ENCODE measurements around the gene TMEM271. TPM values are rescaled to one million over a fixed set of nuclear protein-coding genes. Genes with fewer than 3 reads are reported as not detected.

TMEM271 gene
- total RNA-seq, 1 donor from 2014 or later, result 0.26 TPM

DNA sequence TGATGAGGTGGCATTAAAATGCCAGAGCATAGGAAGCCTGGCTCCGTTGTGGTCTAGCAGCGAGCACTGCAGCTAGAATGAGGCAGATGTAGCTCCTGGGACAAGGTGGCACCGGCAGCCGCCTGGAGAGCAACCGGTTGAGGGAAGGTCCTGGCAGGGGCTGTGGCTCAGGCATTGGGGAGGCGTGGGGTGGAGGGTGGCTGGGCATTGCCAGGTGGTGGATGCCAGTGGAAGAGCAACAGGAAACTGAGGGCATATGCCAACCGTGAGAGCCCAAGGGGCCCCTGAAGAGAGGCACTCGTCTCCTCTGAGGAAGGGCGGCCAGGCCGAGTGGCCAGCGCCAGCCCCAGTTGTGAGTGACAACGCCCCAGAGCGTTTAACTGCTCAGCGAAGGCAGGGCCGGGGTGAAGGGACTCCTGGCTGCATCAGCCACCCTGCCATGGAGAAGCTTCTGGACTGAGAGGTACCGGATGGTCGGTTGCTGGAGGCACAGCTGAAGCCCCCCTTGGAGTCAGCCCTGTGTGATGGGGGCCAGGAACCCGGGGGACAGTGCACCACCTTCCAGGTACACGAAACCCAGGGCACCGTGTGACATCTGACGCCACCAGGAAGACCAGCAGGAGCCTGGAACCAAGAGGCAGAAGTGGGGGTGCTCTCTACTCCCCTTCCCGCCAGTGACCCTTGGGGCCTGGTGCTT lies 36.1 kb upstream of the TMEM271 start:
- H3K27ac Mint-ChIP-seq (ENCODE audit: unreplicated experiment), result no peak overlapping the region
- no peak for DNase-seq (ENCODE audit: low read depth, low spot score)

DNA sequence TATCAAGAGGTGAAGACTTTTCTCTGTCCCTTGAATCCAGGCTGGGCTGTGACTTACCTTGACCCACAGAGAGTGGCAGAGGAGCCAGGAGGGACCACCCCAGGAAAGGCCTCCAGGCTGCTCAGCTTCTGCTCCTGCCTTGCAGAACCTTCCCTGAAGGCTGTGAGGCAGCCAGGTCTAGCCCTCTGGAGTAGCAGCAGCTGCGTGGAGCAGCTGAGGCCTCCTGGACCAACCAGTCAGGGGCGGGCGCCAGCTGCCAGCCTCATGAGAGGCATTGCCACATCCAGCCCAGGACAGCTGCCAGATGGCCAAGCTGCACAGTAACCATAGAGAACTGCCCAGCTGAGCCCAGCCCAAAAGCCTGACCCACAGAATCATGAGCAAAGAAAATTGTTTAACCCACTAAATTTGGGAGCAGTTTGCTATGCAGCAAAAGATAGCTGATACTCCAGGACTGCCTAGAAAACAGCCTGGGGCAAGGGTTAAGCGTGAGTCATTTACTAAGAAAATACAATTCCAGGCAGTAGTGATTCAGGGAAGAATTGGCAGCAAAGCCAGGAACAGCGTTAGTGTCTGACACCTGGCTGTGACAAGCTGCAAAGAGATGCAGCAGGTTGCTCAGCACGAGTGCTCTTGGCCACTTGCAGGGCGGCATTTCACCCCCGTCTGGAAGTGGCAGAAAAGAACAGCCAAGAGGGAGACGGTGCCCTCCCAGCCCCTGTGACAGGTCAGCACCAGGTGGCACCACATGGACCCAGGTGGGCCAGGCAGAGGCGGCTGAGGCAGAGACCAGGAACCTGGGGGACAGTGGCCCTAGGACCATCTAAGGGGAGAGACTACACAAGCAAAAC lies 34.5 kb upstream of the TMEM271 start:
- peaks cover 3% of the 10 kb centered on the region for H3K36me3 Mint-ChIP-seq (ENCODE audit: low read depth)
- no peak overlapping the region for H3K27ac Mint-ChIP-seq (ENCODE audit: unreplicated experiment)
- no peaks in the 10 kb centered on the region for H3K4me1 Mint-ChIP-seq
- H3K4me3 Mint-ChIP-seq, result no peak overlapping the region
- TF ChIP-seq, protein P1, sequence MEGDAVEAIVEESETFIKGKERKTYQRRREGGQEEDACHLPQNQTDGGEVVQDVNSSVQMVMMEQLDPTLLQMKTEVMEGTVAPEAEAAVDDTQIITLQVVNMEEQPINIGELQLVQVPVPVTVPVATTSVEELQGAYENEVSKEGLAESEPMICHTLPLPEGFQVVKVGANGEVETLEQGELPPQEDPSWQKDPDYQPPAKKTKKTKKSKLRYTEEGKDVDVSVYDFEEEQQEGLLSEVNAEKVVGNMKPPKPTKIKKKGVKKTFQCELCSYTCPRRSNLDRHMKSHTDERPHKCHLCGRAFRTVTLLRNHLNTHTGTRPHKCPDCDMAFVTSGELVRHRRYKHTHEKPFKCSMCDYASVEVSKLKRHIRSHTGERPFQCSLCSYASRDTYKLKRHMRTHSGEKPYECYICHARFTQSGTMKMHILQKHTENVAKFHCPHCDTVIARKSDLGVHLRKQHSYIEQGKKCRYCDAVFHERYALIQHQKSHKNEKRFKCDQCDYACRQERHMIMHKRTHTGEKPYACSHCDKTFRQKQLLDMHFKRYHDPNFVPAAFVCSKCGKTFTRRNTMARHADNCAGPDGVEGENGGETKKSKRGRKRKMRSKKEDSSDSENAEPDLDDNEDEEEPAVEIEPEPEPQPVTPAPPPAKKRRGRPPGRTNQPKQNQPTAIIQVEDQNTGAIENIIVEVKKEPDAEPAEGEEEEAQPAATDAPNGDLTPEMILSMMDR (conservative IDR thresholded peaks at IDR 0.05), result no peak
- peaks cover 4% of the 10 kb centered on the region for H3K9me3 Mint-ChIP-seq
- DNase-seq (ENCODE audit: low read depth, low spot score), result no peak
- H3K27me3 Mint-ChIP-seq (ENCODE audit: low read depth), result peaks cover 44% of the 10 kb centered on the region

More for the DNA sequence above, 36.1 kb upstream of the TMEM271 start:
- Mint-ChIP-seq H3K36me3 (ENCODE audit: low read depth) (peaks cover 3% of the 10 kb centered on the region), H3K27me3 (ENCODE audit: low read depth) (peaks cover 51% of the 10 kb centered on the region), H3K4me3 (no peak overlapping the region), H3K4me1 (no peaks in the 10 kb centered on the region), H3K9me3 (peaks cover 4% of the 10 kb centered on the region)
- TF ChIP-seq, protein P1 (conservative IDR thresholded peaks at IDR 0.05), result no peak

DNA sequence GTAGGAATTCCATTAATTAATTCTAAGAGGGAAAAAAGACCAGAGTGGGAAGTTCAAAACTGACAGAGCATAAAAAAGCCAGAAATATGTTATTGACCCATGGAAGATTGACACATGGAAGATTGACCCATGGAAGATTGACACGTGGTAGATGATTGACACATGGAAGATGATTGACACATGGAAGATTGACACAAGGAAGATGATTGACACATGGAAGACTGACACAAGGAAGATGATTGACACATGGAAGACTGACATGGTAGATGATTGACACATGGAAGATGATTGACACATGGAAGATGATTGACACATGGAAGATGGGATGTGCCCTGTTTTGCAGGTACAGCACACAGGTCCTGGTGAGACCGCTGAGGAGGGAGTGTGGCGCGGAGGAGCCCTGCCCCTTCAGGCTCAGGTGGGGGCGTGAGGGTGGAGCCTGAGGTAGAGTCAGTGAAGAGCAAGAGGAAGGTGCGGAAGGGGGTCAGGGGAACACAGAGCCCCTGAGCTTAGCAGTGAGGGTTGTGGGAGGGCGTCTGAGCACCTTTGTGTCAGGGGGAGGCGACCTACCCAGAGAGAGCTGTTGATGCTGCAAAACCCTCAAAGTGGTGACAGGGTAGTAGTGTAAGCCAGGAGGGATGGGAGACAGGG lies 33.4 kb upstream of the TMEM271 start:
- no peak overlapping the region for H3K27ac Mint-ChIP-seq (ENCODE audit: unreplicated experiment)
- no peaks in the 10 kb centered on the region for H3K4me1 Mint-ChIP-seq
- H3K27me3 Mint-ChIP-seq (ENCODE audit: low read depth), result peaks cover 38% of the 10 kb centered on the region
- H3K36me3 Mint-ChIP-seq (ENCODE audit: low read depth), result peaks cover 3% of the 10 kb centered on the region
- TF ChIP-seq, protein P1 (conservative IDR thresholded peaks at IDR 0.05), result no peak
- H3K4me3 Mint-ChIP-seq, result no peak overlapping the region
- peaks cover 4% of the 10 kb centered on the region for H3K9me3 Mint-ChIP-seq
- DNase-seq (ENCODE audit: low read depth, low spot score), result no peak

DNA sequence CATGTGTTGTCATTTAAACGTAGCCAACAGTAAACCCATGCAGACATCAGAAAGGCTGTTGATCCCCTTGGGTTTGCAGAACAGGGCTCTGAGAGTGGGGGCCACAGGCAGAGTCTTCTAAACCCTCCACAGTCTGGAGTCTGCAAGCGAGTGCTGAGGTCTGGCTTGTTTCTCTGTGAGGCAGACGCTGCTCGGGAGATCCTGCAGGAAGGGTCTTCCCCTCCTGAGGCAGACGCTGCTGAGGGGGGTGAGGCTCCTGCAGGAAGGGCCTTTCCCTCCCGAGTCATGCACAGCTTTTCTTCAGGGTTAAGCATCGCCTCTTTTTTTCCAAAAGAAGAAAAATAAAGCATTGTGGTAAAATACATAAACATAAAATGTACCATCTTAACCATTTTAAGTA lies 32.1 kb upstream of the TMEM271 start:
- H3K4me3 Mint-ChIP-seq, result no peak overlapping the region
- peaks cover 3% of the 10 kb centered on the region for H3K36me3 Mint-ChIP-seq (ENCODE audit: low read depth)
- no peak for DNase-seq (ENCODE audit: low read depth, low spot score)
- H3K27me3 Mint-ChIP-seq (ENCODE audit: low read depth), result peaks cover 30% of the 10 kb centered on the region
- H3K27ac Mint-ChIP-seq (ENCODE audit: unreplicated experiment), result no peak overlapping the region
- H3K4me1 Mint-ChIP-seq, result no peaks in the 10 kb centered on the region
- peaks cover 4% of the 10 kb centered on the region for H3K9me3 Mint-ChIP-seq
- TF ChIP-seq, protein P1 (conservative IDR thresholded peaks at IDR 0.05), result no peak

DNA sequence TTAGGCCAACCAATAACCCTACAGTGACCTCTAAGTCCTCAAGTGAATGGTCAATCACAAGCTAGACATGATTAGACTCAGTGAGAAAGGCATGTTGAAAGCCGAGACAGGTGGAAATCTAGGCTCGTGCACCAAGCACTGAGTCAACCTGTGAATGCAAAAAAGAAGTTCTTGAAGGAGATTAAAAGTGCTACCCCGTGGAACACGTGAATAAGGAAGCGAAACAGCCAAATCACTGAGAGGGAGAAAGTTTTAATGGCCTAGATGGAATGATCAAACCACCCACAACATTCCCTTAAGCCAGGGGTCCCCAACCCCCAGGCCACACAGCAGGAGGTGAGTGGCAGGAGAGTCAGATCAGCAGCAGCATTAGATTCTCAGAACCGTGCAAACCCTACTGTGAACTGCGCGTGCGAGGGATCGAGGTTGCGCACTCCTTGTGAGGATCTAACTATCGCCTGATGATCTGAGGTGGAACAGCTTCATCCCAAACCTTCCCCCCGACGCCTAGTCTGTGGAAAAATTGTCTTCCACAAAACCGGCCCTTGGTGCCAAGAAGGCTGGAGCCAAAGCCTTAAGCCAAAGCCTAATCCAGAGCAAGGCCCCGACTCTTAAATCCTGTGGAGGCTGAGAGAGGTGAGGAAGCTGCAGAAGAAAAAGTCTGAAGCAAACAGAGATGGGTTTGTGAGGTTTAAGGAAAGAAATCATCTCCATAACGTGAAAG lies 29.8 kb upstream of the TMEM271 start:
- H3K27ac Mint-ChIP-seq (ENCODE audit: unreplicated experiment), result no peak overlapping the region
- H3K9me3 Mint-ChIP-seq, result peaks cover 4% of the 10 kb centered on the region
- no peak for DNase-seq (ENCODE audit: low read depth, low spot score)
- peaks cover 23% of the 10 kb centered on the region for H3K27me3 Mint-ChIP-seq (ENCODE audit: low read depth)
- H3K4me1 Mint-ChIP-seq, result no peaks in the 10 kb centered on the region
- H3K36me3 Mint-ChIP-seq (ENCODE audit: low read depth), result peaks cover 3% of the 10 kb centered on the region
- H3K4me3 Mint-ChIP-seq, result no peak overlapping the region
- TF ChIP-seq, protein P1 (conservative IDR thresholded peaks at IDR 0.05), result no peak
